Measurements from ENCODE around the gene CACNA1B. TPM values are rescaled to one million over a fixed set of nuclear protein-coding genes. Genes with fewer than 3 reads are reported as not detected.
A peak's percentile ranks its signal among the peaks of the same experiment; 100 is the strongest.

CACNA1B gene
- total RNA-seq, 1 donor from 2014 or later: not detected

DNA sequence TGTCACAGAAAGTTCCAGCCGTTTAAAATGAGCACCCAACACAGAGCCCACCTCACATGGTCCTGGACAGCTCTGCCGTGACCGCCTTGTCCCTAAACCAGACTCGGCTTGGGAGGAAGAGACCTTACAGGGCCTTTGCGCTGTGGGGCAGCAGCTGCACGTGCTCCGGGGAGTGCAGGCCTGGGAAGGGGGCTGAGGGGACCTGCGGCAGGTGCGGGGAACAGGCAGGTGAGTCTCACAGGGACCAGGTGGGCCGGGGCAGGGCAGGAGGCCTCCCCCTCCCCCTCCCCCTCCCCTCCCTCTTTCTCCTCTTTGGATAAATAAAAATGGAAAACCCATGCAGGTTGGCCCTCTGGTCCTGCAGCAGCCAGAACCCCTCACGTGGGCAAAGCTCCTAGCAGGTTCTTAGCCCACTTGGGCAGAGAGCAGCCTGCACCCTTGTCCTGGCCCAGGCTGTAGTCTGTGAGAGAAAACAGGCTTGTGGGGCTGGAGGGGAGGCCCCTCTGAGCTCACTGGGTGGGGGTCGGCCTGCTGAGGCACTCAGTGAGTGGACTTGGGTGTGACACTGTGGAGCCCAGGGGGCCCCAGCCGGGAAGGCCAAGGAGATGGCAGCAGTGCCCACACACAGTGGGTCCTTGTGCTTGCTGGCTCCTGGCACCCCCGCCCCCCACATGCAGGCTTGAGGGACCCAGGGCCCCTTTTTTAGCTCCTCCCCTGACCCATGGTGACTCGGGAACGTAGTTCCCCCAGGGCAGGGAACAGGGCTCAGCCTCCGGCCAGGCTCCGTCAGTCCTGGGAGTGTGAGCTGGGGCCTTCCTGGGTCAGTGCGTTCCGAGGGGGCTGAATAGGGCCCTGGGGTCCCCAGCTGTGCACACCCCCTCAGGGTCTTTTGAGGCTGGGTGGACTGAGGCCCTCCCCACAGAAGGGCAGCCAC is 40.0 kb upstream of the CACNA1B start:
- TF ChIP-seq, protein P1, sequence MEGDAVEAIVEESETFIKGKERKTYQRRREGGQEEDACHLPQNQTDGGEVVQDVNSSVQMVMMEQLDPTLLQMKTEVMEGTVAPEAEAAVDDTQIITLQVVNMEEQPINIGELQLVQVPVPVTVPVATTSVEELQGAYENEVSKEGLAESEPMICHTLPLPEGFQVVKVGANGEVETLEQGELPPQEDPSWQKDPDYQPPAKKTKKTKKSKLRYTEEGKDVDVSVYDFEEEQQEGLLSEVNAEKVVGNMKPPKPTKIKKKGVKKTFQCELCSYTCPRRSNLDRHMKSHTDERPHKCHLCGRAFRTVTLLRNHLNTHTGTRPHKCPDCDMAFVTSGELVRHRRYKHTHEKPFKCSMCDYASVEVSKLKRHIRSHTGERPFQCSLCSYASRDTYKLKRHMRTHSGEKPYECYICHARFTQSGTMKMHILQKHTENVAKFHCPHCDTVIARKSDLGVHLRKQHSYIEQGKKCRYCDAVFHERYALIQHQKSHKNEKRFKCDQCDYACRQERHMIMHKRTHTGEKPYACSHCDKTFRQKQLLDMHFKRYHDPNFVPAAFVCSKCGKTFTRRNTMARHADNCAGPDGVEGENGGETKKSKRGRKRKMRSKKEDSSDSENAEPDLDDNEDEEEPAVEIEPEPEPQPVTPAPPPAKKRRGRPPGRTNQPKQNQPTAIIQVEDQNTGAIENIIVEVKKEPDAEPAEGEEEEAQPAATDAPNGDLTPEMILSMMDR (IDR thresholded peaks at IDR 0.05; ENCODE audit: insufficient read depth, low read length, severe bottlenecking): no peak
- peaks cover 17% of the 10 kb centered on the region for H3K36me3 ChIP-seq (ENCODE audit: control insufficient read depth, insufficient read depth, low read length)
- DNase-seq (ENCODE audit: low read depth) (no peak), FAIRE-seq (peak; percentile 88)
- no peaks in the 10 kb centered on the region for H3K27me3 ChIP-seq (ENCODE audit: control insufficient read depth, insufficient read depth, low read length)
- H3K4me3 ChIP-seq (ENCODE audit: low read depth, low read length): no peak overlapping the region

DNA sequence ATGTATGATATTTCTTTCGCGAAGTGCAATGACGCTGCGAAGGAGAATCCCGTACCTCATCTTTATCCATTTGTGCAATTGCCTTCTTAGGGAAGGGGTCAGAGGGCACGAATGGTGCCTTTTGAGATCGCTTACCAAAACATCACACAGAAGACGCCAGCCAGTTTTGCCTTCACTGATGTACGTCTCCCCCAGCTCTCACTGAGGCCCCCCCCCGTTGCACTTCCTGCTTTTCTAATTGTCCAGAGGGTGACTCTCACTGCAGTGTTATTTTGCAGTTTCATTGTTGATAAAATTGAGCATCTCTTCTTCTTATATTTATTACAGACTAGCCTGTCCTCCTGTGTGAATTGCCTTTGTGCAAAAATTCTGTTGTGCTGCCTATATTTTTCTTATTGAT is 39.0 kb upstream of the CACNA1B start:
- TF ChIP-seq, protein P1 (IDR thresholded peaks at IDR 0.05; ENCODE audit: insufficient read depth, low read length, severe bottlenecking): no peak
- FAIRE-seq (no peak), DNase-seq (ENCODE audit: low read depth) (no peak)
- Histone ChIP-seq H3K27me3 (ENCODE audit: control insufficient read depth, insufficient read depth, low read length) (no peaks in the 10 kb centered on the region), H3K4me3 (ENCODE audit: low read depth, low read length) (no peak overlapping the region), H3K36me3 (ENCODE audit: control insufficient read depth, insufficient read depth, low read length) (peaks cover 10% of the 10 kb centered on the region)

DNA sequence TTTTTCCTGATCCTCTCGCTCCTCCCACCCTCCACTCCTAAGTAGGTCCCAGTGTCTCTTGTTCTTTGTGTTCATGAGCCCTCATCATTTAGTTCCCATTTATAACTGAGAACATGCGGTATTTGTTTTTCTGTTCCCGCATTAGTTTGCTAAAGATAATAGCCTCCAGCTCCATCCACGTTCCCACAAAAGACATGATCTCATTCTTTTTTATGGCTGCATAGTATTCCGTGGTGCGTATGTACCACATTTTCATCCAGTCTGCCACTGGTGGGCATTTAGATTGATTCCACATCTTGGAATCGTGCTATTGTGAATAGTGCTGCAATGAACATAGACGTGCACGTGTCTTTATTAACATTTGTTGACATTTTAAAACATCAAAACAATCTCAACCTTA is 34.2 kb upstream of the CACNA1B start:
- FAIRE-seq (no peak), DNase-seq (ENCODE audit: low read depth) (no peak)
- TF ChIP-seq, protein P1 (IDR thresholded peaks at IDR 0.05; ENCODE audit: insufficient read depth, low read length, severe bottlenecking): no peak
- H3K27me3 ChIP-seq (ENCODE audit: control insufficient read depth, insufficient read depth, low read length): no peaks in the 10 kb centered on the region
- no peaks in the 10 kb centered on the region for H3K36me3 ChIP-seq (ENCODE audit: control insufficient read depth, insufficient read depth, low read length)
- no peak overlapping the region for H3K4me3 ChIP-seq (ENCODE audit: low read depth, low read length)

DNA sequence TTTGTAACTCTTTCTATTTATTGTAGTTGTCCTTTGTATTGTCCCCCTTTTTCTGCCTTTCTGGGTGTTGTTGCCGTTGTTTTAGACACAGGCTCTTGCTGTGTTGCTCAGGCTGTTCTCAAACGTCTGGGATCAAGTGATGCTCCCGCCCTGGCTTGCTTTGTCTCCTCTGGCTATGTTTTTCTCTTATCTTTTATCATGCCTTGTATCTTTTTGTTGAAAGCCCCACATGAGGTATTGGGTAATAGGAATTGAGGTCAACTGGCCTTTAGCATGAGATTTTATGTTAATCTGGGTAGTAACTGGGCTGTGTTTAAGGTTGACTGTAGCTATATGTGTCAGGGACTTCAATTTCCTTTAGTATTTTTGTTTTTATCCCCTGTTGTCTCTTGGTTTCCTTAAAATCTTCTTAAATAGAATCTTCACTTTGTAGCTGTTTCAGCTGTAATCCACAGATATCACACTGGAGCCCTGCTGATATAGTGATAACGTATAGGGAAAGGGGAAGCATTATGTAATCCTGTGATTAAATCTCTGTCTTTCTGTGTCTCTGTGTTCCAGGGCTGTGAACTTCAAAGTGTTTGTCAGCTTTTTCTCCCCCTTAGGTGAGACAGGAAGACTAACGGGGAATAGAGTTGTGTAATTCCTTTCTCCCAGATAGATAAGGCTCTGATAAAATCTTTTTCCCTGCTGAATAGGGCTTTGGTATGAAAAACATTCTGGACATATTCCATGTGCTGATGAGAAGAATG is 25.9 kb upstream of the CACNA1B start:
- Histone ChIP-seq H3K4me3 (ENCODE audit: low read depth, low read length) (no peak overlapping the region), H3K27me3 (ENCODE audit: control insufficient read depth, insufficient read depth, low read length) (no peaks in the 10 kb centered on the region), H3K36me3 (ENCODE audit: control insufficient read depth, insufficient read depth, low read length) (no peaks in the 10 kb centered on the region)
- FAIRE-seq (no peak), DNase-seq (ENCODE audit: low read depth) (no peak)
- TF ChIP-seq, protein P1 (IDR thresholded peaks at IDR 0.05; ENCODE audit: insufficient read depth, low read length, severe bottlenecking): no peak

DNA sequence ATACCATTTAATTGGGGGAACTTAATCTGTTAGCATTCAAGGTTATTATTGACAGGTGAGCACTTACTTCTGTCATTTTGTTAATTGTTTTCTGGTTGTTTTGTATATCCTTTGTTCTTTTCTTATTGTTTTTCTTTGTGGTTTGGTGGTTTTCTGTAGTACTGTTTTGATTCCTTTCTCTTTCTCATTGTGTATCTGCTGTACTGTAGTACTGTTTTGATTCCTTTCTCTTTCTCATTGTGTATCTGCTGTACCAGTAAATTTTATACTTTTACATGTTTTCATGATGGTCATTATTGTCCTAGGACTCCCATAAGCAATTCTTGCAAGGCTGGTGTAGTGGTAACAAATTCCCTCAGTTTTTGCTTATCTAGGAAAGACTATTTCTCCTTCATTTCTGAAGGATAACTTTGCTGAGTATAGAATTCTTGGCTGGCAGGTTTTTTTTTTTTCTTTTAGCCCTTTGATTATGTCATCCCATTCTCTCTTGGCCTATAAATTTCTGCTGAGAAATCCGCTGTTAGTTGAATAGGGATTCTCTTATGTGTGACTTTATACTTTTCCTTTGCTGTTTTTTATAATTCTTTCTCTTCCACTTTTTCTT is 24.1 kb upstream of the CACNA1B start:
- TF ChIP-seq, protein P1 (IDR thresholded peaks at IDR 0.05; ENCODE audit: insufficient read depth, low read length, severe bottlenecking): no peak
- Histone ChIP-seq H3K4me3 (ENCODE audit: low read depth, low read length) (no peak overlapping the region), H3K36me3 (ENCODE audit: control insufficient read depth, insufficient read depth, low read length) (no peaks in the 10 kb centered on the region), H3K27me3 (ENCODE audit: control insufficient read depth, insufficient read depth, low read length) (no peaks in the 10 kb centered on the region)
- no peak for DNase-seq (ENCODE audit: low read depth)
- no peak for FAIRE-seq

All from bronchial epithelial cell (primary cell).